ENCODE measurements around the gene MIS12.

Gene MIS12

DNA sequence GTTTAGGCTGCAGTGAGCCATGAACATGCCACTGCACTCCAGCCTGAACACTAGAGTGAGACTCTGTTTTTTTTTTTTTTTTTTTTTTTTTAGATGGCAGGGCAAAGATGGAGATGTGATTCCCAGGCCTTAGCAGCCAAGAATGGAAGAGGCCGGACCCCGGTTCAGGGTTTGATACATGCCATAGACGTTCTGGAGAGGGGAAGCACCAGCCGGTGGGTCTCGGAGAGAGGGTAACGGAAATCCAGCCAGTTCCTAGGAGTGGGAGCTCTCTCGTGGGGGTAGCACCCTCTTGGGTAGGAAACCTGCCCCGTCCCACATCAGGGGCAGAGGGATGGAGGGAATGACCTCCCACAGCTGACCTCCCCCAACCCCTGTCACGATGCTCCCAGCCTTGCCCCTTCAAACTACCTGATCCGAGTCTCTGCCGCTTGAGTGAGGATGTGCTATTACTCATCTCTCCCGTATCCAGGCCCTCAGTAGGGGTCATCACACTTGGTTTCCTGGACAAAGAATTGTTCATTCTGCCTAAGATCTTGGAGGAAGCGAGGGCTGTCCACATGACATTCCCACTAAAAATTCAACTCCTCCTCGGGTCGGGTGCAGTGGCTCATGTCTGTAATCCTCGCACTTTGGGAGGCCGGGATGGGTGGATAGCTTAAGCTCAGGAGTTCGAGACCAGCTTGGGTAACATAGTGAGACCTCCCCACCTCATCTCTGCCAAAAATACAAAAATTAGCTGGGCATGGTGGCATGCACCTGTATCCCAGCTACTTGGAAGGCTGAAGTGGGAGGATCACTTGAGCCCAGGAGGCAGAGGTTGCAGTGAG lies 47.3 kb downstream of the MIS12 start:
- no peak for DNase-seq (ENCODE audit: low read depth, low spot score)

DNA sequence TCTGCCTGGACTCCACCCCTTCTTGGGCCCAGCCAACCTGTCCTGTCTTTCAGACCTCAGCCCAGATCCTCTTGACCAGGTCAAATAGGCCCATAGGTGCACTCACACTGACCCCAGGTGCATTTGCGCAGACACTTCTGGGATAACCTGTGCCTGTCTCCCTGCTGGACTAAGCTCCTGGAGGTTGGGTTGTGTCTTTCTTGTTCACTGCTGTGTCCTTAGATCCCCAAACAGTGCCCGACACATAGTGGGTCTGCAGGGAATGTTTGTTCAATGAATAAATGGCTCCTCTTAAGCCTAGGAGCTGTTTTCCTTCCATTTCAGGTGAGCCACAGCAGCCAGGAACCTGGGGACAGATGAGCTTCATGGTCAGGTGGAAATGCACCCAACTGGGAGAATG lies 49.1 kb downstream of the MIS12 start:
- DNase-seq (ENCODE audit: low read depth, low spot score) = no peak

DNA sequence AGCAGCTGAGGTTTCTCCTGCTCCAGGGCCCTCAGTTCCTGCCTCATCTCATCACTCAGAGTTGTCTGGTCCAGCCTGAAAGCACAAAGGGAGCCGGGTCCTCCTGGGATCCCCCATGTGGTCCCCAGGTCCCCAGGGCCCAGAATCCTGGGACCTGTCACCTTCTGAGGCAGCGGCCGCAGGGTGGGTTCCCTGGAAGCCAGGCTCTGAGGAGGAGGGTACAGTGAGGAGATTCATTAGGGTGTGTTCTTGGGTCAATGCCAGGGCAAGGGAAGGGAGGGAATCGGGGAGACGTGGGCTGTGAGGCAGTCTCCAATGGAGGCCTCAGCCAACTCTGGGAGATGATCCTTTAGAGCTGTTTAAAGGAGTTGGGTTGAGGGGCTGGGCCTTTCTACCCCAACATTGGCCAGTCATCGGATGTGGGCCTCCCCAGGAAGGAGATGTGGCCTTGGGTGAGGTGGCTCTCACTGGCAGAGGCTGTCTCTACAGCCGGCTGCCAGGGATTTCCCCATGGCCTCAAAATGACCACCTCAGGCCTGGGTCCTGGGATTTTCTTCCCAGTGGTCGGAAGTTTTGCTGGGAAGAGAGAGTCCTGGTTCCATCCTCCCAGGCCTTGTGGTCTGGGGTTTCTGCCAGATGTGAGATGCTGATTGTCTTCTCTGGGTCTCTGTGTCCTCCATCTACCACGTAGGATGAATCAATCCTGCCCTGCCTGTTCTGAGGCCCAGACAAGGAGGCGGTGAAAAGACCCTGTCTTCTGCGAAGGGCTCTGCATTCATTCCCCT lies 50.7 kb downstream of the MIS12 start:
- DNase-seq (ENCODE audit: low read depth, low spot score) = no peak

DNA sequence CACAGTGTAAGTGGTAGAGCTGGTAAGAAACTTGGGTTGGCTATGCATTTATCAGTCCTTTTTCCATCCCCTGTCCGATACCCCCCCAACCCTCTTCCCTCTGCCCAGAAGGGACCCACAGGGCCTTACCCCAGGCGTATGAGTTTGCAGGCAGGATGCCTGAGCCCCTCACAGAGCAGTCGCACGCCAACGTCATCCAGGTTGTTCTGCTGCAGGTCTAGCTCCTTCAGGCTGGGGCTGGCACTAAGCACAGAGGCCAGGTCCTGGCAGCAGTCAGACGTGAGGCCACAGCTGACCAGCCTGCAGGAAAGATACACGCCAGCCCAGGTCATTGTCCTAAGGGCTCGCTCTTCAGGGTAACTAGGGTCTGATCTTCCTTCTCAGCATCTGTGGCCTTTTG lies 52.9 kb downstream of the MIS12 start:
- DNase-seq (ENCODE audit: low read depth, low spot score) = no peak

DNA sequence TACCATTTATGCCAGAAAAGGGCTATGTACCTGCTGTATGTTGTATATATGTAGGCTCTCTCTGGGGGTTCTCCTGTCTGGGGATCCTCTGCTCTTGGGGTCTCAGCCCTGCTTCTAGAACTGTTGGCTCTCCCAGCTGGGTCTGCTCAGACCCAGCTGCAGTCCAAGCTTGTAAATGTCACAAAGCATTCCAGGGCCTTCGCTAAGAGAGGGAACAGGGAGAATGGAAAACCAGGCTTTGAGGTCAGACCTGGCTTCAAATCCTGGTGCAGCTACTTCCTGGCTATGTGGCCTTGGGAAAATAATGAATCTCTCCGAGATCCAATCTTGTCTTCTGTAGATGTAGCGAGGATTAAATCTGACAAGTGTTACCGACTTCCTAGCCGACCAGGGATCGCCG lies 54.0 kb downstream of the MIS12 start:
- DNase-seq (ENCODE audit: low read depth, low spot score) = no peak
